Myocyte (in vitro differentiated cells): ENCODE measurements around the gene ITK. TPM values are rescaled to one million over a fixed set of nuclear protein-coding genes. Genes with fewer than 3 reads are reported as not detected.

Experiments used
- DNase-seq: peaks from one replicate; pipeline ENCODE4 v3.0.0-alpha.2; 2012; ENCODE audit warnings: low read depth
- total RNA-seq: library from RNA; depleted of rRNA; stranded (reverse); fragments of >200 nt; gene quantifications from 2 replicates; pipeline ENCODE4 v1.2.3, GENCODE V29; 2014

ITK gene
- total RNA-seq, 1 donor from 2014 or later, result not detected

DNA sequence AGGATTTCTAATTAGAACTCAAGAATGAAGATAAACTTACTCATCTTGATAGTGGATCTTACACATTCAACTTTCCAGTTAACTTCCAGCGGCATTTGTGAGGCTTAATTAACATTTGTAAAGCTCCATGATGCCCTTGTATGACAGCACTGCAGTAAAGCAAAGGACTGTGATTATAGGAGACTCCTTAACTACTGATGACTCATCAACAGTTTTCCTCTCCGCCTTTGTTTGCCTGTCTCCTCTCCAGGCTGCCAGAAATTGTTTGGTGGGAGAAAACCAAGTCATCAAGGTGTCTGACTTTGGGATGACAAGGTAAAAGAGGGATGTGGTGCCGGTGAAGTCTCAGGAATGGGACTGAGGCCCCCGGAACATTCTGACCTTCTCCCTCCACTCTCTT, 64.8 kb downstream of the ITK start:
- DNase-seq, result no peak

DNA sequence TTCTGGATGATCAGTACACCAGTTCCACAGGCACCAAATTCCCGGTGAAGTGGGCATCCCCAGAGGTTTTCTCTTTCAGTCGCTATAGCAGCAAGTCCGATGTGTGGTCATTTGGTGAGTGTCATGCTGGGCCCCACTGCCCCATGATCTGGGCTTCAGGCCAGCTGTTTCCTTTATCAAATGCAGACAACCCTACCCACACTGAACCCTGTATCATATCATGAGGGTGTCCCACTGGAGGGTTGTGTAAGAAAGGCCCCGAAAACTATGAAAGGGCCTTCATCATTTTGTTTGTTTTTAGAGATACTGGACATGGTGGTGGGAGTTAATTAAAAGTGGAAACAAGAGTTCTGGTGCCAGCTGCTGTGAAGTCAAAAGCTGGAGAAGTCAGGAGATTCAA, 65.2 kb downstream of the ITK start:
- no peak for DNase-seq

- DNase-seq, result no peak
Measured at GRCh38 chr5:157247267-157247666, 66.6 kb downstream of the ITK start.

- DNase-seq, result no peak
Measured at GRCh38 chr5:157248821-157249470, 68.3 kb downstream of the ITK start.

- peak; percentile 58 for DNase-seq
Measured at GRCh38 chr5:157252711-157253465, 72.2 kb downstream of the ITK start.

- DNase-seq, result peak; percentile 58
Measured at GRCh38 chr5:157253547-157253946, 72.9 kb downstream of the ITK start.

- no peak for DNase-seq
Measured at GRCh38 chr5:157258450-157258849, 77.8 kb downstream of the ITK start.

DNA sequence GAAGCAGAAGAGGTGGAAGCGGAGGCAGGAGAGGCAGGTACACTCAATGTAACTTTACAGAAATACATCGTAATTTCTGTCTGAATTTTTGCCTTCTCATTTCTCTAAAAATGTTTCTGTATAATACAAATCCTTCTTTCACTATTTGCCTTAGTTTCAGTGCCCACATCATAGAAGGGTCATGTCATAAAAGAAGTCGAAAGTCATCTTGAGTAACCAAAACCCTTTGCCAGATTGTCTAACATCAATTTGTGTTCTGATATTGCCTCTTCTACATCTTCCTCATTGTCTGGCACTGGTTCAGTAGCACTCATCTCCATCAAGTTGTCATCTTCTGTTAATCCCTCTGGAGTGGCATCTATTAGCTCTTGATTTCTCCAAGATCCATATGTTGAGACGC, 79.1 kb downstream of the ITK start:
- DNase-seq, result no peak

GRCh38 chr5:157263496-157264090, 83.0 kb downstream of the ITK start:
- DNase-seq, result no peak

DNA sequence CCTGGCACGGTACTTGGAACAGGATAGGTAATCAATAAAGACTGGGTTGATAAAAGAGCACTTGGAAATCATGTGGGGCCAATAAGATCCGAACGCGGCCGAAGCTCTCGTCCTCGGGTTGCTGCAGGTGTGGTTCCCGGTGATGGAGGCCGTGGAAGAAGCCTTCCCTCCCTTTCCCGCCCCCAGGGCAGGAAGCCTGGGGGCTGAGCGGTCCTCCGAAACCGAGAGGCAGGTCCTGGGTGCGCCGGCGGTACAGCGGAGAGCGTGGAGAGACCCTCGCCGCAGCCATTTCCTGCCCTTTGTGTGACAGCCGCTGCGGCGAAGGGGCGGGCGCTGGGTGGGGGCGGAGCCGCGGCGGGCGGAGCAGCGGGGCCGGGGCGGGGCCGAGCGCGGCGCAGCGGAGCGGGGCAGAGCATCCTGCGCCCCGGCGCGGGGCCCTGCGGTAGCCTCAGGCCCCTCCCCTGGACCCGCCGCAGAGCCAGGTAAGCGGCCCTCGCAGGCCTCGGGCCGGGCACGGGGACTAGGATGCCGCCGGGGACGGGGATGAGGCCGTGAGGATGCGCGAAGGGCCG, 85.2 kb downstream of the ITK start, which contains the start of gene CYFIP2:
TSS of gene CYFIP2 (plus strand) at position 410 of the 572 bp plus-strand sequence. CDS start 19,239 bp downstream, outside the sequence.
- DNase-seq, result peak; percentile 31

DNA sequence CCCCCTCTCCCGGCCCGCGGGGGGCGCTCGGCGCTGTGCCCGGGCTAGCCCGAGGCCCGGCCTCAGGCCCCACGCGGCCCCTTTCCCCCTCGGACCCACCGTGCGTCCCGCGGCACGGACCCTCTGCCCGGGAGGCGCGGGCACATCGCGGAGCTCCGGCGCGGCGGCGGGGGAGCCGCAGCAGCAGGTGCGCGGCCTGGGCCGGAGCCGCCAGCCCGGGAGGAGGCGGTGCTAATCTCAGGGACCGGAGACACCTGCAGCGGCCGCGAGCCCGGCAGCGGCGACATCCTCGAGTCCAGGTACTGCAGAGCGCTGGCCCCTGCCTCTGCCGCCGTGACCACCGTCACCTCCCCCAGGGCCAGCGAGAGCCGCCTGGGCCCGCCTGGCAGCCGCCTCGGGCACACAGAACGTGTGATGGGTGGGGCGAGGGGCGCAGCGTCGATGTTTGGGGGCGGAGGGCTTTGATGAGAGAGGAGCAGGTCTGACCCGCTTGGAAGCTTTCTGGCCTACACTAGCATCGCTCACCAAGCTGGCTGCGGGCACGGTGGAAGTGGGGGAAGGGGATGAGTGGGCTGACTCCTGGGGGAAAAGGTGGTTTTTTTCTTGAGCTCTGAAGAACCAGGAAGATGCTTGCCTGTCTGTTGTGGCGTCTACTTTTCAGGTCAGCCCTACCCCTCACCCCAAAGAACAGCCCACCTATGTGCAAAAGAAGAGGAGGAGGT, 85.8 kb downstream of the ITK start:
- no peak for DNase-seq

DNA sequence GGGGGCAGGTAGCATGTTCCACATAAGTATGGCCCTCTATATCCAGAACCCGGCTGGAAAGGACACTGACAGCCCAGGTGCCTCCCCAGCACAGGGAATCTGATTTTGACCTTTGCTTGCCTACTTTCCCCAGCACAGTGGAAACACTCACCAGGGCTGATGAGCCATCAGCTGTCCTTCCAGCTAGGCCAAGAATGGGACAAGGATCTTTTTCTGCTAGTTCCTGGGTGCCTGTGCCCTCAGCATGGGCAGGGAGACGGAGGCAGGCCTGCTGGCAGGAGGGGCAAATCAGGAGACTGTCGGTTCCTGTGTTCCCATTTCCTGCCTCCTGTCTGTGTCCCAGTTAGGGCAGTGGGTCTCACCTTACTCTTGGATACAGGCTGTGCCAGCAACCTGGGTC, 86.4 kb downstream of the ITK start:
- DNase-seq, result no peak

DNA sequence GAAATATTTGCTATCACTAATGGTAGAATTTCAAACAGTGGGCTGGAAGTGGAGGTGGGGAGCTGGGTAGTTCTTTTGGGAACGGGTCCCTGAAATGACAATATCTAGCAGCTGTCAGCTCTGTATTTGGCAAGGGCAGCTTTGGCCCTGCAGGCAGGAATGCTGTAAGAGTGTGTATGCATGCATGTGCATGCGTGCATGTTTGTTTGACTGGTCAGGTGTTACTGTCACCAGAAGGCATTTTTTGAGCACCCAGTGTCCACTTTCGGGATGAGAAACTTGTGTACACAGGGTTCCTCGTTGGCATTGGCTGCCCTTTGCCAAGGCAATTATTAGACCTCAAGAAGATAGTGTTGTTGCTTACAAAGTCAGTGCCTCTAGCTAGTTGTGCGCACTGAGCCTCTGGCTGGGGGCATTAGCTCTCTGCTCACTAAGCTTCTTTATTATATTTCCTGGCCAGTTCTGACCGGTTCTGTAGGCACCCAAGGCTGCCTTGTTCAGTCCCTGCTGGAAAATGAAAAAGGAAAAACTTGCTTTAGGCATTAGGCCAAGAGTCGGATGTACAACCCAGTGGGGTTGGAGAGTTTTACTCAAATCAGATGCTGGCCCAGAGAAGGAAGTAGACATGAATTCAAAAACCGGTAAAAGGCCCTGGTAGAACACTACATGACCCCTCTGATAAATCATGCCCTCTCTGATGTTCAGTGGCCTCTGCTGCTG, 87.3 kb downstream of the ITK start:
- peak; percentile 50 for DNase-seq

GRCh38 chr5:157269165-157269671, 88.6 kb downstream of the ITK start:
- no peak for DNase-seq

GRCh38 chr5:157269761-157270272, 89.2 kb downstream of the ITK start:
- DNase-seq, result no peak

DNA sequence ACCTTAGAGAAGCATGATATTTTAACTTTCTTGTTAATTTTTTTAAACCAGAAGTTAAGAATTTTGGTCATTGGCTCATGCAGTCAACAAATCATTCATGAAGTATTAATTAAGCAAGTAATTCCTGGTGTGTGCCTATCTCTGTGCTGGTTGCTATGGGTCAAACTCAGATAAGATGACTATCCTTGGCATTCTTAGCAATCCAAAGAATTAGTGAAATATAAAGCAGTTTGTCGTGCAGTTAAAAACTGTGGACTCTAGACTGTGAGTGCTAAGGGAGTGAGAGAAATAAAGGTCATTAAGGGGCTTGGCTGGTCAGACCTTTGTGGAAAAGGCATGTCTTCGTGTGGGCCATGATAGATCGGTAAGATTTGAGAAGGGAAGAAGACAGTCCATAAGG, 90.1 kb downstream of the ITK start:
- no peak for DNase-seq

DNA sequence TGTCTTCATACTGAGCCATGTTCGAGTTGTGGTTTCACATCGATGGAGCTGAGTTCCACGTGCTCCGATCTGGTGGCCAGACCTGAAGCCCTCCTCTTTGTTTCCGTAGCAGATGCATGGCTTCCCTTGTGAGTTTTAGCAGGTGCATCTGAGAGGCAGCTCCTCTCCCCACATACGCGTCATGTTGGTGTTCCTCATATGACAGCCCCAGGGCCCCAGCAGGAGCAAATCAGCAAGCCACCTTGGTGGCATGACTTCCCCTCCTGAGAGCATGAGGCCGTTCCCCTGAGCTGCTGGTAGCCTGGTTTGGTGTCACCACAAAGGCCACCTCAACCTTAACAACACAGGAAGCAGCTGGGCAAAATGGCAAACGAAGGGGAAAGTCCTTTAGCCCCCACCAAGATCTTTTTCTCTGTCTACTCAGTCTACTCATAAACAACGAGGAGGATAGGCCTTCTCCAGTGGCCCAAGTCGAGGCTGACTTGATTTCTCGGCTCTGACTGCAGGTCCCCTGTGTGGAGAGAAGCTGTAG, 91.2 kb downstream of the ITK start:
- DNase-seq, result no peak

- DNase-seq, result no peak
Measured at GRCh38 chr5:157273131-157273556, 92.5 kb downstream of the ITK start.

GRCh38 chr5:157275403-157275802, 94.8 kb downstream of the ITK start:
- DNase-seq, result no peak
